A549 (cell line): ENCODE results near the gene ANKRD11.

ENCODE experiments used
- CHD2 ChIP-seq: fragments of 150-350 bp; IDR thresholded peaks from 2 replicates; pipeline ENCODE4 v1.6.1; 2014; ENCODE audit warnings: low read length; ENCODE audit not compliant: partially characterized antibody
- CTCF ChIP-seq: fragments of >200 bp; sonication (Bioruptor Twin); formaldehyde crosslinking; IDR thresholded peaks from 3 replicates; pipeline ENCODE4 v1.5.1; 2016
- EP300 ChIP-seq, 2 experiments: fragments of >200 bp; sonication (Bioruptor Twin); formaldehyde crosslinking; IDR thresholded peaks; 2 replicates in 1 of 2; 3 replicates in 1 of 2; pipeline ENCODE4 v1.6.1; 2016 to 2017
- HDAC2 ChIP-seq: fragments of 200-600 bp; sonication (generic); IDR thresholded peaks from 2 replicates; pipeline ENCODE4 v1.6.1; 2016
- KDM1A ChIP-seq: fragments of 200-600 bp; sonication (generic); IDR thresholded peaks from 2 replicates; pipeline ENCODE4 v1.6.1; 2016; ENCODE audit warnings: low read depth, mild to moderate bottlenecking
- MAFK ChIP-seq: fragments of 450-650 bp; IDR thresholded peaks from 2 replicates; pipeline ENCODE4 v1.6.1; 2014; ENCODE audit not compliant: partially characterized antibody
- MAZ ChIP-seq: fragments of 150-350 bp; IDR thresholded peaks from 2 replicates; pipeline ENCODE4 v1.6.1; 2014; ENCODE audit warnings: antibody characterized with exemption, low read depth, low read length, borderline replicate concordance
- POLR2AphosphoS2 ChIP-seq: conservative IDR thresholded peaks from 2 replicates; pipeline ENCODE4 v1.6.1; 2012; ENCODE audit warnings: low read length, improper control_type of control experiment, inconsistent platforms
- RAD21 ChIP-seq, 2 experiments: fragments of >200 bp in 1 of 2; sonication (Bioruptor Twin) in 1 of 2; formaldehyde crosslinking in 1 of 2; IDR thresholded peaks in 1 of 2; conservative IDR thresholded peaks in 1 of 2; 2 replicates in 1 of 2; 3 replicates in 1 of 2; pipeline ENCODE4 v1.6.1; 2012 to 2018; ENCODE audit warnings: inconsistent platforms in 1 of 2
- RARB ChIP-seq: fragments of 250-450 bp; sonication (Bioruptor Pico); IDR thresholded peaks from 2 replicates; pipeline ENCODE4 v1.8.0; 2021; ENCODE audit warnings: mild to moderate bottlenecking, moderate library complexity
- SMC3 ChIP-seq: fragments of >200 bp; sonication (Bioruptor Twin); formaldehyde crosslinking; IDR thresholded peaks from 3 replicates; pipeline ENCODE4 v1.6.1; 2018; ENCODE audit warnings: inconsistent platforms
- ZFP36 ChIP-seq: fragments of 450-650 bp; IDR thresholded peaks from 2 replicates; pipeline ENCODE4 v1.6.1; 2014; ENCODE audit warnings: borderline replicate concordance; ENCODE audit not compliant: partially characterized antibody

DNA sequence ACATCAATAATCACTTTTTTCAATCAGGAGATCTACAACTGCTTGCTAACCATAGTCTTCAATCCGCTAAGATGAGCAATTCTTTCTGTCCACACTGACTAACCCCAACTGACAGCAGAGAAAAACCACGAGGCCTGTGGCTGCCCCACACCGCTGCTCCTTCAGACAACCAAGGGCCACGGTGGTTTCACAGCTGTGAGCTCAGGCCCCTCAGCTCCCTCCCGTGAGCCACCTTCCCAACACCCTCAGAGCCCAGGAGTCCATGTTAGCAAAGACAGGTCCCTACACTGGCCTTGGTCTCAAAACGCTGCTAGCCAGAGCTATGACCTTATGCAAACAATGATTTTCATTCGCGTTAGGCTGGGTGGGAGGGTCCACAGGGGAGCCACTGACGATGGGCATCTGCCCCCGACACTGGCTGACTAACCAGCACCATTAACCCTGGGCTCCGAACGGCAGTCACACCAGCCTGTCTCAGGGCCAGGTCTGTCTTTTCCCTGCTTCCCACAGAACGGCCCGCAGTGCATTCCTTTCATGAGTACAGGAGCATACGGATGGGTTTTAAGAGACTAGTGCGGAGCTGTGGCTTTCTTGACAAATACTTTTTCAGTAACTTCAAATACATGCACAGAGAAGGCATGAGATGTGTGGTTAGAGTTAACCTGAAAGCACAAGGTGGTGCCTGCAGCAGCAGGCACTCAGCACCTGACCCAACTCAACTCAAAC, 67.3 kb downstream of the ANKRD11 start:
- TF ChIP-seq RAD21 (conservative IDR thresholded peaks at IDR 0.05 in 1 of 2, IDR thresholded peaks at IDR 0.05 in 1 of 2), result no peak
- no peak for TF ChIP-seq HDAC2
- no peak for TF ChIP-seq ZFP36
- no peak for TF ChIP-seq EP300 (IDR thresholded peaks at IDR 0.05)
- no peak for TF ChIP-seq CHD2
- no peak for TF ChIP-seq MAZ
- no peak for TF ChIP-seq CTCF
- no peak for TF ChIP-seq POLR2AphosphoS2
- no peak for TF ChIP-seq KDM1A
- TF ChIP-seq MAFK, result no peak
- TF ChIP-seq RARB (CRISPR knock-in tag), result no peak
- no peak for TF ChIP-seq SMC3
